ENCODE results near the gene AUTS2.
"Not testable (repeated sequence)": the region's sequence is repeated elsewhere in the genome, so short reads cannot be mapped to it uniquely, and the experiment has no call there.

Gene AUTS2

DNA sequence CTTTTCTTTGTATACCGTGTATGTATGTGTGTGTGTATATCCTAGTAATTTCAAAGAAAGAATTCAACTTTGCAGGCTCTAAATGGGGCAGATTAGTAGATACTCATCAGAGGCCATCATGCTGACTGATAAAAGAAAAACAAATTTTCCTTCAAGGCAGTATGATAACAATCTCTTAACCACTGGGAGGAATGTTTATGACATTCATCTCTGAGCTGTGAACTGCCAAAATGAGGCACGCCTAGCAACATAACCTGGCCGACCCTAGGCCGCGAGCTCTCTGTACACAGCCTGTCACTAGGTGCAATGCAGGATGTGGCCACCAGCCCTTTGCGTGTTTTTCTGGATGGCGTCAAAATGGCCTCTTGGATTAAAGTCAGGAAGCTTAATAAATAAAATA is 1190.0 kb downstream of the AUTS2 start:
- DNase-seq = no peak

- no peak for DNase-seq
These were observed 1191.4 kb downstream of the AUTS2 start for GRCh38 chr7:70789481-70790214.

- no peak for DNase-seq
These were observed 1192.2 kb downstream of the AUTS2 start for GRCh38 chr7:70790215-70791073.

GRCh38 chr7:70791341-70791740 is 1193.1 kb downstream of the AUTS2 start:
- DNase-seq = no peak

DNA sequence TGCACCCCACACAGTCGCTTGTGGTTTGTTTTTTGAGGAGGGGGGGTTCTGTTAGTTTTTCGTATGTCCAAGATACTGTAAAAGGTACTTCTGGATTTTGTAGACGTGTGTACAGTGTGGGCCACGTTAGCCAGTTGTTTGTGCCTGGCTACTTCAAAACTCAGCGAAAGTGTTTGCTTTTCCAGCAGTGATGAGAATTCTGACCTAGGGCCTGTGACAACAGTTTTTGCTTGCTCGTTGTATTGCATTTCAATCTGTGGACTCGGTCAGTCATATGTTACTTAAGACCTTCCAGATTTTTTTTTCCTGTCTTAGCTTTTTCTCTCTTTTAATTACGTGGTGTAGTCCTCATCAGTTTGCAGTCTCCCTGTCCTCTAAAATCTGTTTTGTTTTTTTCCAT is 1194.8 kb downstream of the AUTS2 start:
- no peak for DNase-seq

GRCh38 chr7:70793821-70794220 is 1195.5 kb downstream of the AUTS2 start:
- DNase-seq = no peak

GRCh38 chr7:70794962-70795361 is 1196.7 kb downstream of the AUTS2 start:
- no peak for DNase-seq

GRCh38 chr7:70795948-70796347 is 1197.7 kb downstream of the AUTS2 start:
- DNase-seq = no peak

- no peak for DNase-seq
These were observed 1198.8 kb downstream of the AUTS2 start for GRCh38 chr7:70797109-70797514.

- DNase-seq = no peak
These were observed 1201.6 kb downstream of the AUTS2 start for GRCh38 chr7:70799841-70800405.

GRCh38 chr7:70805360-70805759 is 1207.1 kb downstream of the AUTS2 start:
- DNase-seq = no peak

- no peak for DNase-seq
These were observed 1209.4 kb downstream of the AUTS2 start for GRCh38 chr7:70807650-70808049.

GRCh38 chr7:70808876-70809275 is 1210.6 kb downstream of the AUTS2 start:
- no peak for DNase-seq

- DNase-seq = no peak
These were observed 1212.4 kb downstream of the AUTS2 start for GRCh38 chr7:70810558-70811139.

DNA sequence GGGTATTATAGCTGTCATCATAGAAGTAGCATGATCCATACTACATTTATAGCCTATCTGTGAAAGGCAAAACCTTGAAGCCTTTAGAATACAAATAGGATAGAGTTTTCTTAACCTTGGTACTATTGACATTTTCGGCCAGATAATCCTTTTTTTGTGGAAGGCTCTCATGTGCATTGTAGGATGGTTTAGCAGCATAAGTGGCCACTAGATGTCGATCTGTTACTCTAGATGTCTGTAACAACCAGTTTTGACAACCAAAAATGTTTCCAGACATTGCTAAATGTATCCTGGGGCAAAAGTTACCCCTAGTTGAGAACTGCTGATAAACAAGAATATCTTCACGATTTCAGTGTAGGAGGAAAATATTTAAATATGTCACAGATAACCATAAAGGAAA is 1214.2 kb downstream of the AUTS2 start:
- DNase-seq = no peak

DNA sequence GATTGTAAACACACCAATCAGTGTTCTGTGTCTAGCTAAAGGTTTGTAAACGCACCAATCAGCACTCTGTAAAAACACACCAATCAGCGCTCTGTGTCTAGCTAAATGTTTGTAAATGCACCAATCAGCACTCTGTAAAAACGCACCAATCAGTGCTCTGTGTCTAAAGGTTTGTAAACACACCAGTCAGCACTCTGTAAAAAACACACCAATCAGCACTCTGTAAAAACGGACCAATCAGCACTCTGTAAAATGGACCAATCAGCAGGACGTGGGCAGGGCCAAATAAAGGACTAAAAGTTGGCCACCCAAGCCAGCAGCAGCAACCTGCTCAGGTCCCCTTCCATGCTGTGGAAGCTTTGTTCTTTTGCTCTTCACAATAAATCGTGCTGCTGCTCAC is 1224.2 kb downstream of the AUTS2 start:
- DNase-seq = not testable (repeated sequence)

DNA sequence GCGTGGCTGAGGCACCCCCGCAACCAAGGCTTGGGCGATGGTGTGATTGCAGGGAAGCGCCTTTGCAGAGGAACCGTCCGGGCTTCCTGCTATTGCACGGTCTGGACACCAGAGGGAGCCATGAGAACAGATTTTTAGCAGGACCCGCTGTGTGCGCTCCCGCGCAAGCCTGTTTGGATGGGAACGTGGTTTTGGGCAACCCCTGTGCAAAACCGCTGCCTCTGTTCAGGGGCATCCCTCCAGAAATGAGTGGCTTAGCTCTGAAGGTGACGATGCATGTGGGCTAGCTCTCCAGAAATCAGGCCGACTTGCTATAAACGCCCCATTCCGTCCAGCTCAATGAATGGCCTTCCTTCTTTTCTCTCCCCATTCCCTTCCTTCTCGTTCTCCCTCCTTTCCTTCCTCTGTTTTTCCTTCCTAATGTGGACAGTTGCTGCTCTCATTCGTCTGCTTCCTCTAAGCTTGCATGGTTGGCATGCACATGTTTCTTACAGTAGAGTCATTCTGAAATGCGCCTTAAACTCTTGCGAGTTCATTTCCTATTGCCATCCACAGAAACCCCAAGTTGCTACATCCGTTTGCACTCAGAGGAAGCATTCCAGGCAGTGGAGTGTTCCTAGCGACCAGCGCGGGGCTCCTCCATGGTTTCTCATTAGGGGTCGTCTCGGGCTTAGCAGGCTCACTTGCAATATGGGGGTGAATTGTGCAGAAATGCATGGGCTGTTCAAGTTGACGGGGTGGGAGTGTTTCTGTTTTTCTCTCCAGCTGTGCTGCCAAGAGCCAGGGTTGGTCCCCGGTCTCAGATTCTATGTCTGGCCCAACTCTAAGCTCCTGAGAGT is 1231.2 kb downstream of the AUTS2 start:
- DNase-seq = no peak

GRCh38 chr7:70830060-70830395 is 1231.8 kb downstream of the AUTS2 start:
- DNase-seq = no peak

DNA sequence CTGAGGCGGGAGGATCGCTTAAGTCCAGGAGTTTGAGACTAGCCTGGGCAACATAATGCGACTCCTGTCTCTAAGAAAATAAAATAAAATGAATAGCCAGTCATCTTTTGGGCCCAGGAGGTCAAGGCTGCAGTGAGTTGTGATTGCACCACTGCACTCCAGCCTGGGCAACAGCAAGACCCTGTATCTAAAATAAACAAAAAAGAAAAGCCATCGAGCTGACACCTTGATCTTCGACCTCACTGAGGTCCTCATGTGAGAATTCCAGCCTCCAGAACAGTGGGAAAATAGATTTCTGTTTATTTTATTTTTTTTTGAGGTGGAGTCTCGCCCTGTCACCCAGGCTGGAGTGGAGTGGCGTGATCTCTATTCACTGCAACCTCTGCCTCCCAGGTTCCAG is 1232.2 kb downstream of the AUTS2 start:
- no peak for DNase-seq

- no peak for DNase-seq
These were observed 1235.5 kb downstream of the AUTS2 start for GRCh38 chr7:70833726-70834125.

- DNase-seq = no peak
These were observed 1236.1 kb downstream of the AUTS2 start for GRCh38 chr7:70834424-70834823.

- no peak for DNase-seq
These were observed 1237.4 kb downstream of the AUTS2 start for GRCh38 chr7:70835658-70836057.

DNA sequence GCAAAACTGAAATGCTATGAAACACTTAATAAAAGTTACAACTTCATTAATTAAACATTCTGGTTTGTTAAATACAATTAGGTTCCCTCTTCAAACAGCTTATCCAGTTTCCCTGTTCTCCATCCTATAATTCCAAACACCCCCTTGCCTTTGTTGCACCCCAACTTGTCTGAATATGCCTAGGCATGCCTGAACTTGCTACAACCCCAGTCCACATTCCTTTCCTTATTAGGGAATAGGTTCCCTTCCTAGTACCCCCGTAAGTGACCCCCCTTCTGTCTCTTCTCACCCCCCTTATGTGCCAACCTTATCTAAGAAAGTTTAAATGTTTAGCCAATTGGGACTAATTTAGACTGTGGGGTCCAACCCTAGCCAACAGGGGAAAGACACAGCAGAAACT is 1238.0 kb downstream of the AUTS2 start:
- no peak for DNase-seq
